ENCODE measurements around the gene AIP. TPM values are rescaled to one million over a fixed set of nuclear protein-coding genes. Genes with fewer than 3 reads are reported as not detected.

AIP gene
- total RNA-seq, 1 donor from 2014 or later = 84.5 TPM

- H3K27me3 ChIP-seq (ENCODE audit: control insufficient read depth in 3 of 3, insufficient read depth in 3 of 3, low read length in 3 of 3) = no peaks in the 10 kb centered on the region
- peaks cover 14 to 22% (median 20%) of the 10 kb centered on the region in 3 donors for H3K36me3 ChIP-seq (ENCODE audit: control insufficient read depth in 3 of 3, insufficient read depth in 3 of 3, low read length in 3 of 3)
- H3K4me1 ChIP-seq (ENCODE audit: control insufficient read depth in 3 of 3, insufficient read depth in 3 of 3, low read length in 3 of 3) = peaks cover 0 to 4% (median 0%) of the 10 kb centered on the region in 3 donors
- no peaks in the 10 kb centered on the region for H3K9me3 ChIP-seq (ENCODE audit: control insufficient read depth in 3 of 3, low read length in 3 of 3)
- H3K4me3 ChIP-seq (ENCODE audit: low read length in 3 of 3) = no peak overlapping the region
- no peak overlapping the region for H3K27ac ChIP-seq (ENCODE audit: low read depth, low read length)
- no peak overlapping the region for H3K9ac ChIP-seq (ENCODE audit: low read depth in 1 of 3, low read length in 3 of 3)
These were observed 10.1 kb downstream of the AIP start for GRCh38 chr11:67492801-67493547.

GRCh38 chr11:67493548-67494370, 10.9 kb downstream of the AIP start:
- Histone ChIP-seq H3K9ac (ENCODE audit: low read depth in 1 of 3, low read length in 3 of 3) (no peak overlapping the region), H3K36me3 (ENCODE audit: control insufficient read depth in 3 of 3, insufficient read depth in 3 of 3, low read length in 3 of 3) (peaks cover 15 to 21% (median 19%) of the 10 kb centered on the region in 3 donors)

GRCh38 chr11:67494371-67495233, 11.8 kb downstream of the AIP start:
- H3K4me1 ChIP-seq (ENCODE audit: control insufficient read depth in 3 of 3, insufficient read depth in 3 of 3, low read length in 3 of 3) = peaks cover 0 to 3% (median 2%) of the 10 kb centered on the region in 3 donors
- H3K4me3 ChIP-seq (ENCODE audit: low read length in 3 of 3) = no peak overlapping the region
- no peak overlapping the region for H3K9ac ChIP-seq (ENCODE audit: low read depth in 1 of 3, low read length in 3 of 3)
- no peak overlapping the region for H3K27ac ChIP-seq (ENCODE audit: low read depth, low read length)
- no peaks in the 10 kb centered on the region for H3K27me3 ChIP-seq (ENCODE audit: control insufficient read depth in 3 of 3, insufficient read depth in 3 of 3, low read length in 3 of 3)
- peaks cover 13 to 14% (median 13%) of the 10 kb centered on the region in 3 donors for H3K36me3 ChIP-seq (ENCODE audit: control insufficient read depth in 3 of 3, insufficient read depth in 3 of 3, low read length in 3 of 3)
- H3K9me3 ChIP-seq (ENCODE audit: control insufficient read depth in 3 of 3, low read length in 3 of 3) = no peaks in the 10 kb centered on the region

More at GRCh38 chr11:67493548-67494370, 10.9 kb downstream of the AIP start:
- peaks cover 0 to 4% (median 2%) of the 10 kb centered on the region in 3 donors for H3K4me1 ChIP-seq (ENCODE audit: control insufficient read depth in 3 of 3, insufficient read depth in 3 of 3, low read length in 3 of 3)
- H3K27ac ChIP-seq (ENCODE audit: low read depth, low read length) = no peak overlapping the region
- no peaks in the 10 kb centered on the region for H3K27me3 ChIP-seq (ENCODE audit: control insufficient read depth in 3 of 3, insufficient read depth in 3 of 3, low read length in 3 of 3)
- H3K9me3 ChIP-seq (ENCODE audit: control insufficient read depth in 3 of 3, low read length in 3 of 3) = no peaks in the 10 kb centered on the region
- H3K4me3 ChIP-seq (ENCODE audit: low read length in 3 of 3) = no peak overlapping the region

GRCh38 chr11:67495234-67496005, 12.6 kb downstream of the AIP start:
- no peaks in the 10 kb centered on the region for H3K9me3 ChIP-seq (ENCODE audit: control insufficient read depth in 3 of 3, low read length in 3 of 3)
- H3K36me3 ChIP-seq (ENCODE audit: control insufficient read depth in 3 of 3, insufficient read depth in 3 of 3, low read length in 3 of 3) = peaks cover 7 to 12% (median 10%) of the 10 kb centered on the region in 3 donors

GRCh38 chr11:67496113-67496512, 13.3 kb downstream of the AIP start:
- Histone ChIP-seq H3K4me3 (ENCODE audit: low read length in 3 of 3) (no peak overlapping the region), H3K27me3 (ENCODE audit: control insufficient read depth in 3 of 3, insufficient read depth in 3 of 3, low read length in 3 of 3) (no peaks in the 10 kb centered on the region), H3K36me3 (ENCODE audit: control insufficient read depth in 3 of 3, insufficient read depth in 3 of 3, low read length in 3 of 3) (peaks cover 5 to 11% (median 8%) of the 10 kb centered on the region in 3 donors), H3K27ac (ENCODE audit: low read depth, low read length) (no peak overlapping the region), H3K4me1 (ENCODE audit: control insufficient read depth in 3 of 3, insufficient read depth in 3 of 3, low read length in 3 of 3) (peaks cover 0 to 2% (median 0%) of the 10 kb centered on the region in 3 donors), H3K9ac (ENCODE audit: low read depth in 1 of 3, low read length in 3 of 3) (peak overlapping the region in 1 of 3 donors; percentile 16), H3K9me3 (ENCODE audit: control insufficient read depth in 3 of 3, low read length in 3 of 3) (no peaks in the 10 kb centered on the region)

More at GRCh38 chr11:67495234-67496005, 12.6 kb downstream of the AIP start:
- Histone ChIP-seq H3K4me3 (ENCODE audit: low read length in 3 of 3) (no peak overlapping the region), H3K27me3 (ENCODE audit: control insufficient read depth in 3 of 3, insufficient read depth in 3 of 3, low read length in 3 of 3) (no peaks in the 10 kb centered on the region), H3K4me1 (ENCODE audit: control insufficient read depth in 3 of 3, insufficient read depth in 3 of 3, low read length in 3 of 3) (peaks cover 0 to 2% (median 0%) of the 10 kb centered on the region in 3 donors), H3K9ac (ENCODE audit: low read depth in 1 of 3, low read length in 3 of 3) (no peak overlapping the region), H3K27ac (ENCODE audit: low read depth, low read length) (no peak overlapping the region)

- H3K4me1 ChIP-seq (ENCODE audit: control insufficient read depth in 3 of 3, insufficient read depth in 3 of 3, low read length in 3 of 3) = peaks cover 0 to 2% (median 0%) of the 10 kb centered on the region in 3 donors
- H3K9ac ChIP-seq (ENCODE audit: low read depth in 1 of 3, low read length in 3 of 3) = no peak overlapping the region
- H3K36me3 ChIP-seq (ENCODE audit: control insufficient read depth in 3 of 3, insufficient read depth in 3 of 3, low read length in 3 of 3) = peaks cover 0 to 6% (median 3%) of the 10 kb centered on the region in 3 donors
- H3K9me3 ChIP-seq (ENCODE audit: control insufficient read depth in 3 of 3, low read length in 3 of 3) = no peaks in the 10 kb centered on the region
- H3K4me3 ChIP-seq (ENCODE audit: low read length in 3 of 3) = no peak overlapping the region
- no peaks in the 10 kb centered on the region for H3K27me3 ChIP-seq (ENCODE audit: control insufficient read depth in 3 of 3, insufficient read depth in 3 of 3, low read length in 3 of 3)
- no peak overlapping the region for H3K27ac ChIP-seq (ENCODE audit: low read depth, low read length)
These were observed 14.9 kb downstream of the AIP start for GRCh38 chr11:67497656-67498291.

- H3K9ac ChIP-seq (ENCODE audit: low read depth in 1 of 3, low read length in 3 of 3) = no peak overlapping the region
- H3K36me3 ChIP-seq (ENCODE audit: control insufficient read depth in 3 of 3, insufficient read depth in 3 of 3, low read length in 3 of 3) = peaks cover 0 to 6% (median 3%) of the 10 kb centered on the region in 3 donors
These were observed 15.7 kb downstream of the AIP start for GRCh38 chr11:67498544-67498972.

GRCh38 chr11:67499808-67500483, 17.1 kb downstream of the AIP start:
- no peak overlapping the region for H3K9ac ChIP-seq (ENCODE audit: low read depth in 1 of 3, low read length in 3 of 3)
- peaks cover 3 to 7% (median 6%) of the 10 kb centered on the region in 3 donors for H3K27me3 ChIP-seq (ENCODE audit: control insufficient read depth in 3 of 3, insufficient read depth in 3 of 3, low read length in 3 of 3)
- H3K36me3 ChIP-seq (ENCODE audit: control insufficient read depth in 3 of 3, insufficient read depth in 3 of 3, low read length in 3 of 3) = peaks cover 0 to 4% (median 3%) of the 10 kb centered on the region in 3 donors
- no peak overlapping the region for H3K27ac ChIP-seq (ENCODE audit: low read depth, low read length)
- H3K4me3 ChIP-seq (ENCODE audit: low read length in 3 of 3) = no peak overlapping the region
- peaks cover 4 to 11% (median 10%) of the 10 kb centered on the region in 3 donors for H3K4me1 ChIP-seq (ENCODE audit: control insufficient read depth in 3 of 3, insufficient read depth in 3 of 3, low read length in 3 of 3)
- H3K9me3 ChIP-seq (ENCODE audit: control insufficient read depth in 3 of 3, low read length in 3 of 3) = no peaks in the 10 kb centered on the region

More at GRCh38 chr11:67498544-67498972, 15.7 kb downstream of the AIP start:
- Histone ChIP-seq H3K4me3 (ENCODE audit: low read length in 3 of 3) (no peak overlapping the region), H3K9me3 (ENCODE audit: control insufficient read depth in 3 of 3, low read length in 3 of 3) (no peaks in the 10 kb centered on the region), H3K27ac (ENCODE audit: low read depth, low read length) (no peak overlapping the region), H3K27me3 (ENCODE audit: control insufficient read depth in 3 of 3, insufficient read depth in 3 of 3, low read length in 3 of 3) (peaks cover 0 to 2% (median under 1%) of the 10 kb centered on the region in 3 donors), H3K4me1 (ENCODE audit: control insufficient read depth in 3 of 3, insufficient read depth in 3 of 3, low read length in 3 of 3) (peaks cover 0 to 4% (median under 1%) of the 10 kb centered on the region in 3 donors)
